HG03565 (cell line): Measurements from ENCODE around the gene ATG10.
"Not testable (repeated sequence)": the region's sequence is repeated elsewhere in the genome, so short reads cannot be mapped to it uniquely, and the experiment has no call there.

ENCODE experiments used
- ATAC-seq: cut with Tn5 transposase; IDR thresholded peaks from one replicate; pipeline ENCODE4 v1.9.1; 2021; ENCODE audit warnings: mild to moderate bottlenecking, moderate library complexity; ENCODE audit not compliant: unreplicated experiment

The ATG10 gene

DNA sequence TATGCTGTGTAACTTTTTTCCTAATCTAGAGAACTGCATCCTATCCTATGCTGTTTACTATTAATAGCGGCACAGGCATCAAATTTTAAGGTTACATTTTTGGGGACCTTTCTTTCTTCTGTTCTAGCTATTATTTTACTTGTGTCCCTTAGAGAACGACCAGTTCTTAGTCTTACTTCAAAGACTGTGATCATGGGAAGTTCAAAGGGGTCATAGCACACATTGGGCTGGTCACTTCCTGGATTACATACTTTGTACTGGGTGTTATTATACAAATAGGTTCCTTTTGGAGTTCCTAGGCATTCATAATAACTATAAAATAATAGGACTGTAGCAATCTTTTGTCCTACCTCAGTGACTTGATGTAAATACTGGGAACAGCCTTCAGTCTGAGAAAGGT lies 297.5 kb downstream of the ATG10 start:
- ATAC-seq = not testable (repeated sequence)

DNA sequence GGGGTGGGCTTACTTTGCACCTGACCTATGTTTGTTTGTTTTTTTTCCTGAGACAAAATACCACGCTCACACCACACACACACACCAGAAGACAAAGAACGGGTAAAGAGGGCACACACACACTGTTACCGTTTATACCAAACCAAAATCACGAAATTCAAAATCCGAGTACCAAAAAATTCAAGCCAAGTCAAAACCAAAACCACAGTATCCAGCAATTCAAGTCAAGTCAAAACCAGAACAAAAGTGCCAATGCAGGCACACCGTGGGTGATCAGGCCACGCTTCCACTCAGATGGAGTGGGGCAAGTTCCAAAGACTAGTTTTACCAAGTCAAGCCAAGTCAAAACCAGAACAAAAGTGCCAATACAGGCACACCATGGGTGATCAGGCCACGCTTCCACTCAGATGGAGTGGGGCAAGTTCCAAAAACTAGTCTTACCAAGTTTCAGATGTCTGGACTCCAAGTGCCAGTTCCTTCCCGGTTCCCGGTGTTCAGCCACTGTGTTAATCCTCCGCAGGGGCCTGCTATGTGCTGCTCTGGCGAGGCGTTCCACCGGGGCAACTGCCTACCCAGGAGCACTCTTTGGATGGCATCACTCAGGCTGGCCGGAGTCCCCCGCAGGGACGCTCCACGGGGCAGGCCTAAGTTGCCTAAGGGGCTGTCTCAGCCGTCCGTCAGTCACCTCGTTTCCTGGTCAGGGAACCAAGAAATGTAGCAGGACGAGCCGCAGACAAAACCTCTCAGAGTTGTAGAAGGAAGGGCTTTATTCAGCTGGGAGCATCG lies 300.9 kb downstream of the ATG10 start:
- ATAC-seq = not testable (repeated sequence)

DNA sequence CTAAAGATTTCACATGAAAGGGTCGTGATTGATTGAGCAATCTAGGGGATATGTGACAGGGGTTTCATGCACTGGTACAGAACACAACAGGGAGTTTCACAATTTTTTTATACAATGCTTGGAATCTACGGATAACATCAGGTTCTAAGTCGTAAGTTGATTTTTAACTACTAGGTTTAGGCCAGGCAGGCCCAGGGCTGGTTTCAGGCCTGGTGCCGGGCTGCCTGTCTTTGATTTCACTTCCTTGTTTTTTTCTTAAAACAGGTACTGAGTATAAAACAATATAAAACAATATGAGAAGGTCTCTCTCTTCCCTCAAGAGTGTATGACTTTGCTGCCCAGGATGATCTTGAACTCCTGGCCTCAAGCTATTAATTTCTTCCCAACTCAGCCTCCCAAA lies 301.6 kb downstream of the ATG10 start:
- not testable (repeated sequence) for ATAC-seq

DNA sequence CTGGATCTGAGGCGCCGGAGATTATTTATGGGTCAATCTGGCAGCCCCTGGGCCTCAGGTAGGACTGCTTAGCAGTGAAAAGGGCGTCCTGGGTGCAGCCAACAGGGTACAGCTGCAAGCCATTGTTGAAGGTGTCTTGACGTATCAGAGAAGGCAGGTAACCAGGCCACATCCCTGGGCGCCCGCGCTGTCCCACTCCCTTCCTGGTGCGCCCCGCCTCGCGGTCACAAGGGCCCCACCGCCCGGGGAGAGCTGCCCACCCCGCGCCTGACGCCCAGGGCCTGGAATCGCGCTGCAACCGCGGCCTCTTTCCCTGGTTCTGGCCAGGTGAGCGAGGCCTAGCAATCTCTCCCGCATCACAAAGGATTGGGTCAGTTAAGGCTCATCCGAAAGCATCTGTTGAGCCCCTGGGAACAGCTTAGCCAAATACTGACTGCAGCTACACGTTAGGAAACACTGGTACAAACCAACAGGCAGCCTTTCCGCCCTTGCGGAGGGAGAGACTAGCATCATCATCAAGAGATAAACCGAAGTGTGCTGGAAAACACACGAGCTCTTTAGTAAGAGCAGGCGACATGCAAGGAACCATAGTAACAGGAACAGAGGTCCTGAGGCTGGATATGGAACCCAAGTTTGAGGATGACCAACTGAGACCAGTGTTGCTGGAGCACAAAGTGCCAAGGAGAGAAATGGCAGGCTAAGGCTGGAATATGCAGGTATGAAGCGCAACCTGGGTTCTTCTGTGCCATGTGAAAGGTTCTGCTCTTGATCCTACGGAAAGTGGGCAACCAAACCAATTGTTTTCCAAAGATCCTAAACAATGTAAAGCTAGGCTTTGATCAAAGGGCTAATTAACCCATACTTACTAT lies 302.8 kb downstream of the ATG10 start:
- ATAC-seq = no peak

DNA sequence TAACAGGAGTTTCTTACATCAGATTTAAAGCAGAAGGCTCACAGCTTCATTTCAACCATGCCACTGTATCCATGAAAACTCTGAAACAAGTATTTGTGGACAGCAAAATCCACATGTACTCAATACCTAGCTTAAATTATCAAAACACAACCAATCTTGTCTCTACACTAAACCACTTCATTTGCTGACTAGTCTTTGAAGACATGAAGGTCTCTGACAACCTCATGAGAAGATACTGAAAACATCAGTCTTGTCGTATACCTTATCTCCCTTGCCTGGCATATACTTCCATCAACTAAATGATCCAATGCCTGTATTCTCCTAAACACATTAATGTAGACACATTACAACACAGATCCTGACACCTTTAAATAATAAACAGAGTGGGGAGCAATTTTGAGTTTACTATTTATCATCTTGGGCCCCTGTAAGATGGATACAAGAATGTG lies 303.4 kb downstream of the ATG10 start:
- ATAC-seq = no peak

DNA sequence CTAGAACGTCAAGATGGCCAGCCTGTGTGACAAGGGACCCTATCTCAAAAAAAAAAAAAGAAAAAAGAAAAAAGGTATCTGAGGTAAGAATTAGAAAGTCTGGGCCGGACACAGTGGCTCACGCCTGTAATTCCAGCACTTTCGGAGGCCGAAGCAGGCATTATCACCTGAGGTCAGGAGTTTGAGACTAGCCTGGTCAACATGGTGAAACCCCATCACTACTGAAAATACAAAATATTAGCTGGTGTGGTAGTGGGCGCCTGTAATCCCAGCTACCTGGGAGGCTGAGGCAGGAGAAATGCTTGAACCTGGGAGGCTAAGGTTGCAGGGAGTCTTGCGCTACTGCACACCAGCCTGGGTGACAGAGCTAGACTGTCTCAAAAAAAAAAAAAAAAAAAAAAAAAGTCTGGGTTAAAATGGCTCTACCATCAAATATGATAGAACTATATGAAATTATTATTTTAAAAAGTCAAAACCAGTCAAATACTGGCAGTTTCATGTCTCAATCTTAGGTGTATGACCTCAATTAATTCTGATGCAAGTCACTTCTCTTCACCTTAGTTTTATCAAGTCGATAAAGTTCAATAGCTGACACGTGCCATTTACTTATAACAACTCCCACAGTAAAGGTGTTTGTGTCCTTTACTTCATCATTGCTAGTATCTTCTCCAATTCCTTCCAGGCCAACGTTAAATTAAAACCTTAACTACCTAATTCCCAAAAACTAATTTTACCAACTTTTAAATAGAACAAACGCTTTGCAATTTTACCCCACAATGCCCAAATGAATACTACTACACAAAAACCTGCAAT lies 305.2 kb downstream of the ATG10 start:
- ATAC-seq = no peak

DNA sequence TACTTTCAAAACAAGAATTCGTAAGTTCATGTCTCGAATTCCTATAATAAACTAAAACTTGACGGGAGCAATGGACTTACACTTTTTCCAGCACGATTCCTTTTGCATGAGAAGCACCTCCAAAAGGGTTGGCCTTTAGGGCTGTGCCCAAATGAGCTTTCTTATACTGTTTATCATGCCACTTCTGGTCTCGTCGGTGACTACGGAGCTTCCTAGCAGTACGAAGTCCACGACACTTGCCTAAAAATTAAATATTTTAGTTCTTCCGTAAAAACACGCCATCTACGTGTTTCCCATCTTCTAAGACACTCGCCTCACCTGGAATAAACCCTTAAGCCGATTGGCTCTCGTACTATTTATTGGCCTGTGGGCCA lies 305.8 kb downstream of the ATG10 start:
- ATAC-seq = peak; percentile 1

DNA sequence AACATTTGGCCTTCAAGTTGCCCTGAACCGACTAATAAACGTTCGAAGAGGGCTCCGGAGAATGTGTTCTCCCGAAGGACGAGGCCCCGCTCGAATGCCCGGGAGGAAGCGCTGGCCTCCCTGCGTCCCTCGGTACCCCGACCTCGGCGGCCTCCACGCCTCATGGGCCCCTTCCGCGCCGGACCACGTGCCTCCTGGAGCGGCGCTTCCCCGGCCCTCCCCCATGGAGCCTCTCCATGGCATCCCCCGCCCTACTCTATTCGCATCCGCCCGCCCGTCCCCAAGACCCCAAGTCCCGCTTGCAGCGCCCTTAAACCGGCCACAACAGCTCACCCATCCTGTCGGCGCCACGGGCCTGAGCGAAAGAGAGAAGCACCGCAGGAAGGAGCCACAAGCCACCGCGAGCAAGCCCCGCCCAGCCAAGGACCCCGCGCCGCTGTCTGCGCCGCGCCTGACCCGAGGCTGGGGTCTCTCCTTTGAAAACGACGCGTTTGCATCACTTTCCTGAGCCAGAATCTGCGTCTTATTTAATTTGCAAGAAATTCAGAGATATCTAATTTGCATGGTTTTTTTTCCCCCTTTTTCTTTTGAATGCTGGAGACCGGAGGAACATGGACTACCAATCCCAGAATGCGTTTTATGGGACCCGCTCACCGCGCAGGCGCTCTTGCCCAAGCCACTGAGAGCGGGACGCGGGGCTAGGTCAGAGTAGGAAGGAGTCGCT lies 306.3 kb downstream of the ATG10 start, which contains the start of gene RPS23:
RPS23 (minus strand) TSS at position 368 of the 724 bp plus-strand sequence; CDS start at position 337, 31 bp downstream.
- ATAC-seq = peak; percentile 91

DNA sequence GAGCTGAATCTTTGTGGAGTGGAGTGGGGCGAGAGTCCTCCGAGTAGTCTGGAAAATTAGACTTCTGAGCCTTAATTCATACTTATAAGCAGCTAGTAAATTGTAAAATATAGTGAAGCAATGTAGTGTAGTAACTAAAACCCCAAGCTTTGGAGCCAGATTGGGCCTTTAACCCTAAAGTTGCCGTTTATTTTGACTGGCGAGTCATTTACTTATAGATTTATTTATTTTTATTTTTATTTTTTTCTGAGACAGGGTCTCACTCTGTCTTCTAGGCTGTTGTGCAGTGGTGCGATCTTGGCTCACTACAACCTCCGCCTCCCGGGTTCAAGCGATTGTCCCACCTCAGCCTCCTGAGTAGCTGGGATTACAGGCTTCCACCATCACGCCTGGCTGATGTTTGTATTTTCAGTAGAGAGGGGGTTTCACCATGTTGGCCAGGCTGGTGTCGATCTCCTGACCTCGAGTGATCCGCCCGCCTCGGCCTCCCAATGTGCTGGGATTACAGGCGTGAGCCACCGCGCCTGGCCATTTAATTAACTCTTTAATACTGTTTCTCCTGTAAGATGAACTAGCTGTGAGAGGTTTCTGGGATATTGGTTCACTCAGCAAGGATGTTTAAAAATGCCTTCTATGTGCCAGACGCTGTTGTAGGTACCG lies 307.0 kb downstream of the ATG10 start:
- no peak for ATAC-seq

DNA sequence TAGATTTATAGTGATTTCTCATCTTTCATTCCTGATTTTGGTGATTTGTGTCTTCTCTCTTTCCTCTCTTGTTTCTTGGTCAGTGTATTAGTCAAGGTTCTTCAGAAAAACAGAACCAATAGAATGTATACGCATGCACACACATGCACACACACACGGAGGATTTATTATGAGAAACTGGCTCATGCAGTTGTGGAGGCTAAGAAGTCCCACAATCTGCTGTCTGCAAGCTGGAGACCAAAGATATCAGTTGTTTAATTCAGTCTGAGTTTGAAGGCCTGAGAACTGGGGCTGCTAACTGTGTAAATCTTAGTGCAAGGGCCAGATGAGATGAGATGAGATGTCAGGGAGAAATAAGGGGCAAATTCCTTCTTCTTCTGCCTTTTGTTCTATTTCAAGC lies 312.1 kb downstream of the ATG10 start:
- no peak for ATAC-seq

DNA sequence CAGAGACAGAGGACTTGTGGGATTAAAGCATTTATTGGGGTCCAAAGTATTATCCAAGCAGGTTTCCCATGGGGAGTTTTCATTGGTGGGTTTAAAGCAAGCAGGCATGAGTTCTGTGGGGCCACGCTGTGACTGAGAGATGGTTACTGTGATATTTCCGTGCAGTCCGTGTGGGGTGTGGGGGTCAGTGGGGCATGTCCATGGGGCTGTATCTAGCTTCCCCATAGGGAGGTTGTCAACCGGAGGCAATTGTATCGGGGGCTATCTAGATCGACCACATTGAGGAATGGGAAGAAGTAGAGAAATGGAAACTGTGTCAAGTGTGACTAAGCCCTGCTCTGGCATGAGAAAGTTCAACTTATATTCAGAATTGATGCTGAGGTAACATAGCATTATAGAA lies 313.4 kb downstream of the ATG10 start:
- no peak for ATAC-seq

DNA sequence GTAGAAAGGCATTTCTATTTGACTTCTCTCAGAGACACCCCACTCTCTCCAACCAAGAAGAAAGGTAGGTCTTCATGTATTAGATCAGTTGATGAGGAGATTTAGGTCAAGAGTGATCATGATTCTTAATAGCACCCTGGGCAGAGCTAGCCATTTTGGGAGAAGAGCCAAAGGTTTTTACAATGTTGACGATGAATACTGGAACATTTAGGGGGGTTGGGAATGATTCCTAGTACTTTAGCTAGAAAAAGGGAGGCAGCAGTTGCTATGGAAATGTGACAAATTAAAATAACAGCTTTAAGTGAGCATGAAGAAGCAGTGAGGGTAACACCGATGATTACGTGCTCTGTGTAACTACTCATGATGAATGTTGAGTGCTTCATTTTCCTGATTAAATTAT lies 315.8 kb downstream of the ATG10 start:
- ATAC-seq = no peak

DNA sequence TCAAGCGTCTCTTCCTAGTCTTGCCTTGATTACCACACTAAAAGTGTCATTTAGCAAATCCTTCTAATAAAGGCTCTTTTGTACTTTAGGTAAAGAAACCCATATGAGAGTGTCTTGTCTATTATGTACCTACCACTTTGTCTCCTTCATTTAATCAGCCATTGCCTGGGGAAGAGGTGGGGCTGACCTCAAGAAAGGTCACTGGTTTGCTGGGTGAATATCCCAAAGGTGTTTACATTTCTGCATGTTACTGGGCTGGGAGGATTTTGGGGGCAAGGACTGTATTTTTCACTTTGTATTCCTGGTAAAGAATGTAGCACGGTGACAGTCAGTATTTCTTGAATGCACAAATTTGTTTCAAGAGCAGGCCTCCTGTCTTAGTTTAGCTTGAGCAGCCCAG lies 318.2 kb downstream of the ATG10 start:
- ATAC-seq = no peak

DNA sequence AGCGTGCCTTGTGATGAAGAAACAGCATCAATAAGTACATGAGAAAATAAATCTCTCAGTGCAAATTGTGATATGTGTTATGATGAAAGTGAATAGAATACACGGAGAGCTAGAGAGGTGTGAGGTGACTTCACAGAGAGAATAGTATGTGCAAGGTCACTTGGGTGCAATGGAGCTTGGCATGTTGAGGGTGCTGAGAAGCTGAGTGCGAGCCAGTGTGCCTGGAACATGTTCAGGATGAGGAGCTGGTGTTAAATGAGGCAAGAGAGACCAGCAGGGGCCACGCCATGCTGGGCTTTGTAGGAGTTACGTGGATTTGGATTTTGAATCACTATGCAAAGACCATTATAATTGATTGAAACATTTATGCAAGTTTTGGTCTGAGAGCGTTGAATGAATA lies 319.1 kb downstream of the ATG10 start:
- no peak for ATAC-seq

DNA sequence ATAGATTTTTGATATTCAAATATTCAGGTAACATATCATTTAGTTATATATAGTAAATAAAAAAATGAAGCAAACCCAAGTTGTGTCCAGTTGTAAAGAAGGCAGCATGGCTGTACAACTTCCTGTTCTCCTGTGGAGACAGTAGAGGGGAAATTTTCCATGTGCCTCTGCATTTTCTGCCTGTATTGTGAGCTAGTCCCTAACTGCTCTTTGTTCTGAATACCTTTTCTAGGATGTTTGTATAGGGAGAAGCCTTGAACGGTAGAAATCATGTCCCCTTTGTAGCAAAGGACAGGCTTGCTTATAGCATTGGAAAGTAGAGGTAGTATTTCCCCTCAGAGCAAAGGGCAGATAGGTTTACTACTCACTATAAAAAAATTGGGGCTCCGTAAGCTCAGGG lies 319.6 kb downstream of the ATG10 start:
- no peak for ATAC-seq

DNA sequence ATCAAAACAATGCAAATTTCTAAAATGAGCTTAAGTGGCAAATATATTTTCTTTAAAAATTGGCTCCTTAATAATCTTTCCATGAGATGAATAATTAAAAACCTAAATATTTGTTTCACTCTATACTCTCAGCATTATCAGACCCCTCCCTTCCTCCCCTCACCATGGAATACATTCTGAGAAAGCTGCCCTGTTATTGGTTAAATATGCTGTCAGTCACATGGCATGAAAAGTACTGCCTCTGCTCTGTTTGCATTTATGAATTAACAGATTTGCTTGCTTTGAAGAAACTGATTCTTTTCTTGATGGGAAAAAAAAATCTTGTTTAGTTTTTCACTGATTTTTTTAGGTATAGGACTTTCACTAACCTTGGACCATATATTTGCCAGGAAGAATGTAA lies 323.3 kb downstream of the ATG10 start:
- ATAC-seq = no peak

DNA sequence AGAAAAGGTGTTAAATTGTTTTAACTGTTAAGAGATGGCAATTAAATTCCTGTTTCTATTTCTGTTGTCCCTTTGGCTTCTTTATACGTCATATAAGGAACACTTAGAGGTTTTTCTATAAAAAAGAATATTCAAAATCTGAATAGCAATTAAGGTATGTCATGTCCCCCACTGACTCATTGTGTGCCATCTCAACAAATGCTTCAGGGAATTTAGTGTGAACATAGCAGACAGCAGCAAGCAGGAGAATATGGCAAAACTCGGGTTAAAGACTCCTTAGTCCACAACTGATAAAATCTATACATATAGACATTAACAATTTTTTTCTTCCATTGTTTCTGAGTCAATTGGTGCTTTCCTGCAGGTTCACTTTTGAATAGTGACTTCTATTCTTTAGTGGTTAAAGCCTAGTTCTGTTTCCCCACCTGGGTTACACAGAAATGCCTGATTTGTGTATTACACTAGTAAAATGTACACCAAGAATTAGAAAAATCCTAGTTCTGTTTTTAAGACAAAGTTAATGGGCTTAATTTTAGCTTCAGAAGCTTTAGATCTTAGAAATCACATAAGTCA lies 324.2 kb downstream of the ATG10 start:
- ATAC-seq = peak; percentile 43

DNA sequence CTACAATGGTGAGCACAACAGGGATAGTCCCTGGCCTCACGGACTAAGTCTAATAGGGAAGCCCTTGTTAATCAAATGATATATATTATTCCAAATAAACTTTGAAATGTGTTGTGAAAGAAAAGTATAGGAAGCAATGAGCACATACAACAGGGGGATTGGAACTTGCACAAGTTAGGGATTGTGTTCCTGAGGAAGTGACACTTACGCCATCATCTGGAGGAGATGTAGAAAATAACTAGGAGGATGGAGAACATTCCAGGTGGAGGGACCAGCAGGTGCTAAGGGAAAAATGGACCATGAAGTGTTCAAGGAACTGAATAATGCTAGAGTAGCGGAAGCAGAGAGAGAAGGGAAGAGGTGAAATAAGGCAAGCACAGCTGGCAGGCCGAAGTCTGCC lies 325.1 kb downstream of the ATG10 start:
- no peak for ATAC-seq

DNA sequence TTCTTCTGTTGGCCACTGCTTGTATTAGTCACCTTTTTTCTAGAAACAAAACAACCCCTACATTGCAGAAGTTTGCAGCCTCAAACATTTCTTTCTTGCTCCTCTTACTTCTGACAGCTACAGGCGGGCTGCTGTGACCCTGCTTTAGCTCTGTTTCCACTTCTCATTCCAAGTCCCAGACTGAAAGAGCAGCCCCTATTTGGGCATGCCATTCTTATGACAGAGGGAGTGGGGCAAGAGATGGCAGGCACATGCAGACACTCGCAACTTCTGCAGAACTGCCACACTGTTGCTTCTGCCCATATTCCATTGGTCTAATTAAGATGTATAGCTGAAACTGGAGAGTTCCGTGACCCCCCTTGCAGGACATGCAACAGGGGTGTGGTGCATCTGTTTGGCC lies 325.9 kb downstream of the ATG10 start:
- no peak for ATAC-seq

DNA sequence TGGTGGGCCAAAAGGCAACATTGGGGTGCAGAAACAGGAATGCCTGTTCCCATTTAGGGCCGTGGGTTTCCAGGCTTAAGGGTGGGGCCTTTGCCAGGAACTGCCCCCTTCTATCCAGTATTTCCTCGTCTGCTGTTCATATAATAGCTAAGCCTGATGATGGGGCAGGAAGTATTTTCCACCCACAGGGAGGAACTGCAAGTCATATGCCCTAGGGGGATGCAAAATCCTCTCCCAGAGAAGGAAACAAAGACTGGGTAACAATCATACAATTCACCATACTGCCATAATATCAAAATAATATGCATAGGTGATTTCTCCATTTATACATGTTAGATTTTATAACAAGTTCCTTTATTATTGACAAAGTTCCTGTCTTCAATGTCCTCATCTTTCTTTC lies 326.8 kb downstream of the ATG10 start:
- ATAC-seq = no peak
